ENCODE results near the gene PACSIN2. TPM values are rescaled to one million over a fixed set of nuclear protein-coding genes. Genes with fewer than 3 reads are reported as not detected.
"Not testable (repeated sequence)": the region's sequence is repeated elsewhere in the genome, so short reads cannot be mapped to it uniquely, and the experiment has no call there.

The PACSIN2 gene
- total RNA-seq, 1 experiment from 2014 or later, result 103 TPM

GRCh38 chr22:42938976-42939375, 76.0 kb downstream of the PACSIN2 start:
- H3K9me3 ChIP-seq (ENCODE audit: insufficient read depth, low read depth), result no peaks in the 10 kb centered on the region
- no peaks in the 10 kb centered on the region for H3K9me2 ChIP-seq (ENCODE audit: insufficient read depth)
- ChIA-PET POLR2A (ENCODE audit: unreplicated experiment) (no interaction called here), CTCF (interaction anchor here (0.5 kb wide), 1 partner anchor 8 kb away, joined by 6 read pairs; no protein-coding TSS in a partner anchor)
- H3K36me3 ChIP-seq (ENCODE audit: low read depth), result peaks cover 14% of the 10 kb centered on the region
- peak overlapping the region; percentile 74 for H3K4me2 ChIP-seq
- intact Hi-C loops (cut with micrococcal nuclease; ENCODE audit: unreplicated experiment), result no loop called here
- TF ChIP-seq EZH2 (IDR thresholded peaks at IDR 0.05; ENCODE audit: low read depth) (no peak), CTCF (conservative IDR thresholded peaks at IDR 0.05) (no peak)
- BruUV-seq (replicated peaks), result no TSS peak
- peak overlapping the region; percentile 92 for H3K27ac ChIP-seq
- H2AFZ ChIP-seq, result no peak overlapping the region
- H3K4me3 ChIP-seq, result peak overlapping the region; percentile 21; the same call in 1 of the 2 replicates
- H3K79me2 ChIP-seq (ENCODE audit: low read depth), result peaks cover 91% of the 10 kb centered on the region
- peaks cover 68% of the 10 kb centered on the region for H3K4me1 ChIP-seq (replicated peaks; ENCODE audit: insufficient read depth)
- H3K27me3 ChIP-seq (ENCODE audit: insufficient read depth, low read depth), result no peaks in the 10 kb centered on the region
- no peaks in the 10 kb centered on the region for H4K20me1 ChIP-seq (ENCODE audit: insufficient read depth)
- DNase-seq, result no peak
- H3F3A ChIP-seq (ENCODE audit: insufficient read depth, low read depth), result peaks cover 83% of the 10 kb centered on the region

GRCh38 chr22:42938449-42938848, 76.5 kb downstream of the PACSIN2 start:
- no peak for DNase-seq
- H3K9me3 ChIP-seq (ENCODE audit: insufficient read depth, low read depth), result no peaks in the 10 kb centered on the region
- H4K20me1 ChIP-seq (ENCODE audit: insufficient read depth), result no peaks in the 10 kb centered on the region
- no peaks in the 10 kb centered on the region for H3K27me3 ChIP-seq (ENCODE audit: insufficient read depth, low read depth)
- peak overlapping the region; percentile 74 for H3K4me2 ChIP-seq
- no peaks in the 10 kb centered on the region for H3K9me2 ChIP-seq (ENCODE audit: insufficient read depth)
- peaks cover 89% of the 10 kb centered on the region for H3K79me2 ChIP-seq (ENCODE audit: low read depth)
- H3F3A ChIP-seq (ENCODE audit: insufficient read depth, low read depth), result peaks cover 81% of the 10 kb centered on the region
- peak overlapping the region; percentile 92 for H3K27ac ChIP-seq
- intact Hi-C loops (cut with micrococcal nuclease; ENCODE audit: unreplicated experiment), result no loop called here
- TF ChIP-seq EZH2 (IDR thresholded peaks at IDR 0.05; ENCODE audit: low read depth), result no peak
- TF ChIP-seq CTCF (conservative IDR thresholded peaks at IDR 0.05), result no peak
- ChIA-PET CTCF (interaction anchor here (0.5 to 0.6 kb wide), 2 partner anchors 9 to 1632 kb away, joined by 3 to 6 read pairs; no protein-coding TSS in a partner anchor), POLR2A (ENCODE audit: unreplicated experiment) (no interaction called here)
- BruUV-seq (replicated peaks), result no TSS peak
- 0 out of 2 replicates have a peak overlapping the region, but pooled peaks have one; percentile 21 for H3K4me3 ChIP-seq
- no peak overlapping the region for H2AFZ ChIP-seq
- peaks cover 74% of the 10 kb centered on the region for H3K4me1 ChIP-seq (replicated peaks; ENCODE audit: insufficient read depth)
- peaks cover 9% of the 10 kb centered on the region for H3K36me3 ChIP-seq (ENCODE audit: low read depth)

- Histone ChIP-seq H2AFZ (no peak overlapping the region), H3K36me3 (ENCODE audit: low read depth) (0 out of 2 replicates have a peak, but pooled peaks cover 5% of the 10 kb centered on the region), H4K20me1 (ENCODE audit: insufficient read depth) (no peaks in the 10 kb centered on the region), H3K4me1 (replicated peaks; ENCODE audit: insufficient read depth) (peaks cover 83% of the 10 kb centered on the region), H3K79me2 (ENCODE audit: low read depth) (peaks cover 90% of the 10 kb centered on the region), H3K9me2 (ENCODE audit: insufficient read depth) (no peaks in the 10 kb centered on the region), H3F3A (ENCODE audit: insufficient read depth, low read depth) (peaks cover 79% of the 10 kb centered on the region), H3K27ac (peak overlapping the region; percentile 92), H3K4me3 (peak overlapping the region; percentile 37; the same call in 1 of the 2 replicates), H3K27me3 (ENCODE audit: insufficient read depth, low read depth) (no peaks in the 10 kb centered on the region), H3K9me3 (ENCODE audit: insufficient read depth, low read depth) (no peaks in the 10 kb centered on the region), H3K4me2 (peak overlapping the region; percentile 74)
- intact Hi-C loops (cut with micrococcal nuclease; ENCODE audit: unreplicated experiment), result loop anchor here (2.0 kb wide), 1 partner anchor 75 kb away; no protein-coding TSS in a partner anchor
- ChIA-PET CTCF (interaction anchor here (0.6 kb wide), 1 partner anchor 46 kb away, joined by 6 read pairs; no protein-coding TSS in a partner anchor), POLR2A (ENCODE audit: unreplicated experiment) (no interaction called here)
- peak; percentile 68 to 89 for DNase-seq
- TF ChIP-seq EZH2 (IDR thresholded peaks at IDR 0.05; ENCODE audit: low read depth) (no peak), CTCF (conservative IDR thresholded peaks at IDR 0.05) (no peak)
- TSS peak; percentile 20 for BruUV-seq (replicated peaks)
Measured at GRCh38 chr22:42937164-42937843, 77.6 kb downstream of the PACSIN2 start.

- peak overlapping the region; percentile 74 for H3K4me2 ChIP-seq
- H3K4me1 ChIP-seq (replicated peaks; ENCODE audit: insufficient read depth), result peaks cover 80% of the 10 kb centered on the region
- peaks cover 78% of the 10 kb centered on the region for H3F3A ChIP-seq (ENCODE audit: insufficient read depth, low read depth)
- H3K4me3 ChIP-seq, result peak overlapping the region; percentile 37; the same call in 1 of the 2 replicates
- BruUV-seq (replicated peaks); POLR2A ChIA-PET (ENCODE audit: unreplicated experiment); H3K9me2 ChIP-seq (ENCODE audit: insufficient read depth); H4K20me1 ChIP-seq (ENCODE audit: insufficient read depth); H3K27me3 ChIP-seq (ENCODE audit: insufficient read depth, low read depth); H3K9me3 ChIP-seq (ENCODE audit: insufficient read depth, low read depth); H3K36me3 ChIP-seq (ENCODE audit: low read depth); DNase-seq; H2AFZ ChIP-seq: not testable (repeated sequence)
- intact Hi-C loops (cut with micrococcal nuclease; ENCODE audit: unreplicated experiment), result loop anchor here (2.0 kb wide), 1 partner anchor 74 kb away; no protein-coding TSS in a partner anchor
- CTCF ChIA-PET, result interaction anchor here (0.6 kb wide), 1 partner anchor 46 kb away, joined by 6 read pairs; no protein-coding TSS in a partner anchor
- H3K27ac ChIP-seq, result peak overlapping the region; percentile 92
- peaks cover 90% of the 10 kb centered on the region for H3K79me2 ChIP-seq (ENCODE audit: low read depth)
Measured at GRCh38 chr22:42936680-42937079, 78.3 kb downstream of the PACSIN2 start.
